HG03439 (cell line): ENCODE data around the gene RAB15.

ENCODE experiments used
- ATAC-seq: cut with Tn5 transposase; IDR thresholded peaks from one replicate; pipeline ENCODE4 v1.9.1; 2021; ENCODE audit warnings: mild to moderate bottlenecking, moderate library complexity; ENCODE audit not compliant: unreplicated experiment

The RAB15 gene

GRCh38 chr14:64990939-64991338 lies 18.8 kb upstream of the RAB15 start:
- no peak for ATAC-seq

- no peak for ATAC-seq
These were observed 18.2 kb upstream of the RAB15 start for GRCh38 chr14:64990296-64990695.

- no peak for ATAC-seq
These were observed 15.3 kb upstream of the RAB15 start for GRCh38 chr14:64987438-64987767.

DNA sequence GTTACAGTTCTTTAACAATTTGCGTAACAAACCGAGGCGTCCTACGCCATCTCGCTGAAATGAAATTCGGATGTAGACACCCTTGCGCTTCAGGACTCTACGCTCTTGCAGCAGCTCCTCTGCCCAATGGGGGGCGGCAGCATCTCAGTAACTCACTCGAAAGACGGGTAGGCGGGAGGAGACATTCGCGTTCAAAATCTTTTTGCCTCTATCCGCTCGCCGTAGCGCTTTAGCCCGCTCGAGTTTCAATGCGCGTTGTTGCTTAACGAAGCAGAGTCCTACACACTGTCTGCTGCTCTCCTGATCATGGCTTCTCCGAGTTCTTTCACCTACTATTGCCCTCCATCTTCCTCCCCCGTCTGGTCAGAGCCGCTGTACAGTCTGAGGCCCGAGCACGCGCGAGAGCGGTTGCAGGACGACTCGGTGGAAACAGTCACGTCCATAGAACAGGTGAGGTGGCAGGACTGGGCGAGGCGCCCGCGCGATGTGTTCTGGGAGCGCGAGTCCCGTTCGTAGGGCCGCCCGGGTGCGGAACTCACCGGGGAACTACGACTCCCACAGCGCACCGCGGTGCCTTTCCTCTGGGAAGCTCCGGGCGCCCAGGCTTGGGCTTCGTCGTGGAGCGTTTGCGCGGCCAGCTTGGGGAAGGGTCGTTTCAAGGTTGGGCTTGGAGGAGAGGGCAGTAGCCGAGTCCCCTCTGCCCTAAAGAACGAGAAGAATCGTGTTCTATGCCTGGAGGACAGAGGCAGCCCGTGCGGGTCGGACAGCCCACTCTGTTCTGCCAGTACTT lies 14.7 kb upstream of the RAB15 start, which contains the start of gene FNTB:
FNTB (plus strand) TSS at position 248 of the 790 bp plus-strand sequence; CDS start at position 307, 59 bp downstream.
- peak; percentile 96 for ATAC-seq

DNA sequence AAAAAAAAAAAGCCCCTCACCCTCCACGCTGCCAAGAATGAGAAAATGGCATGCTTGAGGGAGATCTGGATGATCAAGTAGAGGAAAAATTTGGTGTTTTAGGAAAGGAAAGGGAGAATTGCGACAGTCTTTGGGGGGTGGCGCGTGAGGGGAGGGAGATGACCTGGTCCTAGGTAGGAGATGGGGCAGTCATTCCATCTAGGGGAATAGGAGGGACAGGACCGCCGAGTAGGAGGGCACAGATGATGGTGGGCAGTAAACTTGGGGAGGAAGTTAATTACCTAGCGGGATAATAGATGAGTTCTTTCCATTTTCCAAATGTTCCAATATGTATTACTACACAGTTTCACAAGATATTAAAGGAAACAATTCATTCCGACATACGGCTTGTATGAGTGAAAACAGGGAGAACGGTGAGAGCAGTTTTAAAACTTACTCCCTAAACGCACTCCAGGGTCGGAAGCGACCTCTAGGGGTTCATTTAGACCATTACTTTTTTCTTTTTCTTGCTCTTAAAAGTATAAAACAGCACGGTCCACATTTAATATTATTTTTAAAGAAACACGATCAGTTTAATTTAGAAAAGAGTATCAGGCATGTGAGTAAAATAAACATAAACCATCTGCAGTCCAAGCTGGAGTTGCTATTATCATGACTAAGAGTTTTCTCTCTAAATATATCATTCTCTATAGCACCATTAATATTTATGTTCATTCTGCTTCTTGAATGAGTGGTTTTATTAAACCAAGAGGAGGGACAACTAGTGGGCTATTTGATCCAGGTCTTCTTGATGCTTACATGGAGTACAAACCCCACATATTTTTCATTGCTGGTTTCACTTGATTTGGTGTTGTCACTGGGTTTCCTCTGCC lies 11.5 kb upstream of the RAB15 start:
- no peak for ATAC-seq

DNA sequence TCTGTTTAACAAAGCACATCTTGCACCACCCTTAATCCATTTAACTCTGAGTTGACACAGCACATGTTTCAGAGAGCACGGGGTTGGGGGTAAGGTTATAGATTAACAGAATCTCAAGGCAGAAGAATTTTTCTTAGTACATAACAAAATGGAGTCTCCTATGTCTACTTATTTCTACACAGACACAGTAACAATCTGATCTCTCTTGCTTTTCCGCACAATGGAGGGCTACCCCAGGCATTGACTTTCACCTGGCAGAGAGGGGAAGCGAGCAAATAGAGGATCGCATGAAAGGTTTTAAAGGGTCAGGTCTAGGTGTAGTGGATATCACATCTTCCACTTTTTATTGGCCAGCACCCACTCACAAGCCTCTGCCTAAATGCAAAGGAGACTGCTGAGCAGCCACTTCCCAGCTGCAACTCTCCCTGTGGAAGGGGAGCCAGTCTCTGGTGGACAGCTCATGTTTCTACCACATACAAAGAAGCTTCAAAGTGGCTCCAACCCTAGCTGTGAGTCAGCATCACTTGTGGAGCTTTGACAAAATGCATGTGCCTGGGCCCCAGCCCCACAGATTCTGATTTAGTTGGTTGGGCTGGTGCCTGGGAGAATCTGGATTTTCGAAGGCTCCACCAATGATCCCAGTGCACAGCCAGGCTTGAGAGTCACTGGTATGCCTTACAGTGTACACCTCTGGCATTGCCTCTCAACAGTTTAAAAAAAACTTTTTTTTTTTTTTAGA lies 7.4 kb upstream of the RAB15 start:
- no peak for ATAC-seq

DNA sequence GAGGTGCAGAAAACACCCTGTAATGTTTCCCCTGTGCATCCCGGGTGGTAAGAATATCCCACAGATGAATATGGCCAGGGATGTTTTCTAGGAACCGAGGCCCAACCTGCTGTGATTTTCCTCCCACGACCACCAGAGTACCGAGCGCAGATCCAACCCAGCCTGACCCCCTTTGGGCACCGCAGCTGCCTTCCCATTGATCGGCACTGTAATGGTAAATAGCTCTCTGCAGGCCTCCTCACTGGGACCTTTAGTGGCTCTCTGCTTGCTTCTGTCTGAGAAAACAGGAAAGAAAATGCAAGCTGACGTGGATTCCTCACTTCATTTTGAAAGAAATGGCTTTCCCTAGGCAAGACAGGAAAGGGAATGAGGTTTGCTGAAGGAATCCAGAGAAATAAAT lies 2.4 kb upstream of the RAB15 start:
- no peak for ATAC-seq

GRCh38 chr14:64973826-64974225 lies 1.7 kb upstream of the RAB15 start:
- ATAC-seq = no peak

GRCh38 chr14:64973026-64973442 lies 898 bp upstream of the RAB15 start:
- ATAC-seq = no peak

DNA sequence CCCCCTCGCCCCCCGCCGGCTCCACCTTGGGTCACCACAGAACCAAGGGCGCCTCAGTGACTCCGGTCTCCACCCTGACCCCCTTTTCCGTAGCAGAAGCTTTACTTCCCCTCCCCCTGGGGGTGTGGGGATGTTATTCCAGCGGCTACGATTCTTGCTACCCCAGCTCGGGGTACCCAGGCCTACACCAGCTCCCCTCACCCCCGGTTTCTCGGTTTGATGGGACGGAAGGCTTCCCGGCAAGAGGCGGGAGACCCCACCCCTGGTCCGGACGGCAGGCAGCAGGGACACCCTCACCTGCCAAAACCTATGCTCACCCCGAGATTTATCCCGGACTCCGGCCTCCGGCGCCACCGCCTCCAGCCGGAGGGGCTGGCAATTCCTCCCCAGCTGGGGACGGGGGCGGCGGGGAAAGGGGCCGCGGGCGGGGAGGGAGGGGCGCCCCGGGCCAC lies 619 bp downstream of the RAB15 start:
- no peak for ATAC-seq

- no peak for ATAC-seq
These were observed 1.2 kb downstream of the RAB15 start for GRCh38 chr14:64970776-64971477.

GRCh38 chr14:64970041-64970440 lies 2.1 kb downstream of the RAB15 start:
- ATAC-seq = no peak

DNA sequence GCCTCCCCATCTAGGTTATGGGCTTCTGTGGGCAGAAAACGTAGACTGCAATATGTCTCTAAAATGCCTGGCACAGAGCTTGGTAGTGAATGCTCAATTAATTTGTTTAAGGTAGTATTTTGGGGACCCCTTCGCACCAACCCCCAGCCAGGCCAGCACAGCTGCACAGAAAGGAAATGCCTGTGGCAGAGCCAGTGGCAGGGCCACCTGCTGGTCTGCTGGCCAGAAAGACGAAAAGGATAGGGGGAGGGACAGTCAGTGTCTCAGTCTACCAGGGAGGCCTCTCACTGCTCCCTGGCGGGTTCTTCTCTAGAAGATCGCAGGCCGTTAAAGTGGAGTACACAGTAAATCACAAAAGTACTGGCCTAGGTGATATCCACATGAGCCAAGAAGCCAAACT lies 3.5 kb downstream of the RAB15 start:
- no peak for ATAC-seq

DNA sequence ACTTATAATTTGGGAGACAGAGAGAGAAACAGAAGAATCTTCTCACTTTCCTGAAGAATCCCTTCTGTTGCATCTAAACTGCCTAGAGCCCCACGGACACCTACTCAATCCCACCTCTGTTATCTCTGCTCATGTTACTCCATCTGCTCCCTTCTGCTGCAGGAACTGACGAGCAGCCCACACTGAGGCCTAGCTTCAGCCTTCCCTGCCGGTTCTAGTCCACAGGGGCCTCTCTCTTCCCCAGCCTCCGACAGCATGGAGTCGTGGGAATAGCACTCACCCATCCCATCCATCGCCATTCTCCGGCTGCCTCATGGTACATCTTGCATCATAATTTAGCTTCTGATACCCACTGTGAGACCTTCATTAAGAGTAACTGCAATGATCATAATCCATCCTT lies 4.0 kb downstream of the RAB15 start:
- no peak for ATAC-seq

DNA sequence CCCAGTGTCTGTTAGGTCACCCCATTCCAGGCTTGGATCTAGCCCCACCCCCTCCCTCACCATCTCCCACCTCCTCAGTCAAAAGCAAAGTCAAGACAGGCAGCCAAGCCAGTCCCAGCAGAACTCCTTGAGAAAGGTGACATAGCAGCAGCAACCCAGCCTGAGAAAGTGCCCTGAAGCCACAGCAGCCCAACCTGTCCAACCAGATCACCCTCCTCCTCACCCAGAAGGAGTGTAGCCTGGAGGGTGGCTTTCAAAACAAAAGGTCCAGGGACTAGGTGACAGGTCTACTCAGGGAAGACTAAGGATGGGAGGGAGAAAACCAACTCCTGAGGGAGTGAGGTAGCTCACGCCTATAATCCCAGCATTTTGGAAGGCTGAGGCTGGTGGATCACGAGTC lies 5.2 kb downstream of the RAB15 start:
- ATAC-seq = no peak

- ATAC-seq = no peak
These were observed 6.7 kb downstream of the RAB15 start for GRCh38 chr14:64965356-64966000.

GRCh38 chr14:64963611-64964010 lies 8.5 kb downstream of the RAB15 start:
- ATAC-seq = no peak

DNA sequence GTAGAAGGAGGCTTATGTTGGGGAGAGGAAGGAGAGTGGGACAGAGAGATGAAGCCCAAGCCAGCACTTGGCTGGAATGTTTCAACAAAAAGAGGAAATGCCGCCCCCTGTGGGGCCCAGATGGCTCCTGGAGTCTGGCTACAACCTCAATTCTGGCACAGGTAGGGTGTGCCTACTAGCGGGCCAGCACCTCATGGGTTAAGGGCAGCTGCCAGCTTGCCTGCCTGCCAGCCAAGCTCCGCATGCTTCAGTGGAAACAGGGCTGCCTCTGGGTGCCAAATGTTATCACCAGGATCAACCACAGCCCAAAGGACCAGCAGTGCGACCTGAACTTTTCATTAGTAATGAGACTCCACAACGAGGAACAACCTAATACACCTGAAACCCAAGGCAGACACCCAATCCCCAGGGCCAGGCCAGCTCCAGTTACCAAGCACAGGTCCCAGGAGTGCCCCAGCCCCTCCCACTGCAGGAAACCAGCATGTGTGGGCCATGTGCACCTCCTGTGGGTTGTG lies 11.3 kb downstream of the RAB15 start:
- no peak for ATAC-seq

DNA sequence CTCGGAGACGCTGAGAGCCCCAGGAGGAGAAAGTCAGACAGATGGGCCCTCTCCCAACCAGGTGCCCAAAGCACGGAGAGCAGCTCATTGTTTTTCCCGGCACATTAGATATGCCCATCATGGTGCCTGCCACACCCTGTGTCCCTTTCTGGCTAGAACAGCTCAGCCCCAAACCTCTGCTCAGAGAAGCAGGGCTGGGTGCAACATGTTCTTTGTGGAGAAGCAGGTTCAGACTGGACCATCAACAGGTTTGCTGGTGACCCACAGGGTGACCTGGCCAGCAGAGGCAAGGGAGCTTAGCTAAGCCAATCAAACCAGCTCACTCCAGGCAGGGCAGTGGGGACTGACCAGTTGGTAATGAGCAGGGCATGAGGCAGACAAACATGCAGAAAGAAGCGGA lies 13.4 kb downstream of the RAB15 start:
- no peak for ATAC-seq

GRCh38 chr14:64958201-64958600 lies 13.9 kb downstream of the RAB15 start:
- no peak for ATAC-seq
